ENCODE data around the gene COMTD1.
"Not testable (repeated sequence)": the region's sequence is repeated elsewhere in the genome, so short reads cannot be mapped to it uniquely, and the experiment has no call there.

COMTD1 gene

GRCh38 chr10:75221492-75221891, 14.3 kb downstream of the COMTD1 start:
- not testable (repeated sequence) for DNase-seq (ENCODE audit: low read depth)

- no peak for DNase-seq (ENCODE audit: low read depth)
Measured at GRCh38 chr10:75220274-75220673, 15.5 kb downstream of the COMTD1 start.

GRCh38 chr10:75212343-75212742, 23.4 kb downstream of the COMTD1 start:
- no peak for DNase-seq (ENCODE audit: low read depth)

GRCh38 chr10:75211007-75211691, 24.6 kb downstream of the COMTD1 start:
- DNase-seq (ENCODE audit: low read depth), result peak; percentile 26

- peak; percentile 94 for DNase-seq (ENCODE audit: low read depth)
Measured at GRCh38 chr10:75210282-75211006, 25.3 kb downstream of the COMTD1 start, which contains the start of gene VDAC2. Gene VDAC2, plus strand, starts transcription at chr10:75210796. Its CDS starts 363 bp downstream, at chr10:75211159.

GRCh38 chr10:75209921-75210281, 25.9 kb downstream of the COMTD1 start:
- peak; percentile 68 for DNase-seq (ENCODE audit: low read depth)

- DNase-seq (ENCODE audit: low read depth), result no peak
Measured at GRCh38 chr10:75209086-75209920, 26.5 kb downstream of the COMTD1 start.

GRCh38 chr10:75208181-75208580, 27.6 kb downstream of the COMTD1 start:
- DNase-seq (ENCODE audit: low read depth), result no peak

GRCh38 chr10:75207857-75208144, 28.0 kb downstream of the COMTD1 start:
- no peak for DNase-seq (ENCODE audit: low read depth)

GRCh38 chr10:75207079-75207856, 28.5 kb downstream of the COMTD1 start:
- DNase-seq (ENCODE audit: low read depth), result no peak

GRCh38 chr10:75206638-75207037, 29.1 kb downstream of the COMTD1 start:
- DNase-seq (ENCODE audit: low read depth), result not testable (repeated sequence)

- DNase-seq (ENCODE audit: low read depth), result no peak
Measured at GRCh38 chr10:75205908-75206307, 29.8 kb downstream of the COMTD1 start.

- DNase-seq (ENCODE audit: low read depth), result no peak
Measured at GRCh38 chr10:75203724-75204123, 32.0 kb downstream of the COMTD1 start.

- not testable (repeated sequence) for DNase-seq (ENCODE audit: low read depth)
Measured at GRCh38 chr10:75203046-75203620, 32.6 kb downstream of the COMTD1 start.

- DNase-seq (ENCODE audit: low read depth), result no peak
Measured at GRCh38 chr10:75202321-75203045, 33.3 kb downstream of the COMTD1 start.

GRCh38 chr10:75201793-75202307, 33.9 kb downstream of the COMTD1 start:
- DNase-seq (ENCODE audit: low read depth), result no peak

GRCh38 chr10:75199949-75200348, 35.8 kb downstream of the COMTD1 start:
- not testable (repeated sequence) for DNase-seq (ENCODE audit: low read depth)

- no peak for DNase-seq (ENCODE audit: low read depth)
Measured at GRCh38 chr10:75197906-75198305, 37.9 kb downstream of the COMTD1 start.

GRCh38 chr10:75197066-75197465, 38.7 kb downstream of the COMTD1 start:
- no peak for DNase-seq (ENCODE audit: low read depth)

- no peak for DNase-seq (ENCODE audit: low read depth)
Measured at GRCh38 chr10:75195035-75195763, 40.6 kb downstream of the COMTD1 start.
